Body of pancreas (tissue), 4 donors: Measurements from ENCODE around the gene FAM229A. TPM values are rescaled to one million over a fixed set of nuclear protein-coding genes. Genes with fewer than 3 reads are reported as not detected.

ENCODE experiments used
- ATAC-seq: fragments of 150-250 bp; one replicate; pipeline ENCODE4 v1.9.1; 2016
- DNase-seq, 4 donors: peaks; one replicate each; pipeline ENCODE4 v3.0.0-alpha.2; 2019
- H3K27ac ChIP-seq, 4 donors: fragments of 200-600 bp; sonication (generic); 1 replicate in 3 of 4; 2 replicates in 1 of 4; pipeline versions ENCODE4 v1.5.1 to v1.6.1; 2016 to 2019; ENCODE audit warnings: mild to moderate bottlenecking in 1 of 4, mixed read lengths in 1 of 4, moderate library complexity in 1 of 4
- H3K27me3 ChIP-seq, 2 donors: fragments of 200-600 bp; sonication (generic); one replicate each; pipeline ENCODE4 v1.6.0; 2016; ENCODE audit warnings: mild to moderate bottlenecking in 1 of 2
- H3K36me3 ChIP-seq, 2 donors: fragments of 200-600 bp; sonication (generic); replicated peaks in 1 of 2; 2 replicates each; pipeline ENCODE4 v1.5.1; 2016; ENCODE audit warnings: low read depth in 2 of 2; ENCODE audit not compliant: insufficient read depth in 1 of 2
- H3K4me1 ChIP-seq: fragments of 200-600 bp; sonication (generic); one replicate; pipeline ENCODE4 v1.6.0; 2016
- H3K4me3 ChIP-seq, 2 donors: fragments of 200-600 bp; sonication (generic); 1 replicate in 1 of 2; 2 replicates in 1 of 2; pipeline ENCODE4 v1.5.1; 2016 to 2019
- H3K9me3 ChIP-seq, 3 donors: fragments of 200-600 bp; sonication (generic); 1 replicate in 2 of 3; 2 replicates in 1 of 3; pipeline ENCODE4 v1.5.1; 2016
- POLR2A ChIP-seq, 3 donors: fragments of 450-650 bp; IDR thresholded peaks; one replicate each; pipeline ENCODE4 v1.6.1; 2016; ENCODE audit warnings: antibody characterized with exemption in 3 of 3, mild to moderate bottlenecking in 2 of 3
- WGBS, 2 donors: methylation state at CpG; one replicate each; pipeline ENCODE4 v1.1.5; 2017; 5-methylcytosine and 5-hydroxymethylcytosine counted together
- intact Hi-C: fragments of 100-400 bp; cut with DNase I; formaldehyde crosslinking; loops from one replicate; pipeline ENCODE4 v1.15.1; 2023
- total RNA-seq, 2 donors: library from RNA; depleted of rRNA; stranded (reverse); fragments of >200 nt; gene quantifications; one replicate each; pipeline ENCODE4 v1.1.0, GENCODE V29; 2016
- TF ChIP-seq, protein P1 (sequence below), 7 experiments: fragments of 450-650 bp in 4 of 7; fragments of 200-600 bp in 3 of 7; sonication (generic) in 3 of 7; IDR thresholded peaks; one replicate each; pipeline ENCODE4 v1.5.1; 2016 to 2019; ENCODE audit warnings: antibody characterized with exemption in 7 of 7

Gene FAM229A
- total RNA-seq, 2 donors from 2014 or later: 3.6 to 15.6 TPM

DNA sequence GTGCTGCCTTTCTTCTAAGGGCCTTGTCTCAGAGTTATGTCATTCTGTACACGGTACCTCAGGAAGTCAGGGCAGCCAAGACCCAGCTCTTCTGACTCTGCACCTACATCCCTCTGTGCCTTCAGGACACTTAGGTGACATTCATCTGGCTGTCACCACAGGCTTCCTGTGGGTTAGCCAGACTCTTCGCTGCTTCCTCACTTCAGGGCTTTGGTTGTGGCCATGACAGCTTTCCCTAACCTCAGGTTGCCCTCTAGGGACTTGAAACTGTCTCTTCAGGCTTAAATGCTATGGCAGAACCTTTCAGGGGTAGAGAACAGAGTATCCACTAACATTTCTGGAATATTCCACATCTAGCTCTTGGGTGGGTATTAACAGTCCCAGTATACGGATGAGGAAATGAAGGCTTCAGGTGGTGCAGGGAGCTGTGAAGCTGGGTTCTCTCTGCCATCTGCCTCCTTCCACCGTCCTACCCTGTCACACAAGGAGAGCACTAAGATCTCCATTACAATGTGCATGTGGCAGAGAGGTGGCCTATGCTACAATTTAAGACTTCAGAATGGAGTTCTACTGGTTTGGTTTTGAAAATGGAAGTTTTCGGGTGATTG, 10.0 kb upstream of the FAM229A start:
- Histone ChIP-seq H3K36me3 (peaks cover 4 to 49% of the 10 kb centered on the region in 2 donors), H3K4me3 (no peak overlapping the region), H3K27ac (no peak overlapping the region), H3K4me1 (no peaks in the 10 kb centered on the region), H3K27me3 (no peaks in the 10 kb centered on the region), H3K9me3 (no peaks in the 10 kb centered on the region)
- WGBS, 2 donors: 82 to 92% methylated on average over 5 of the region's 5 CpGs
- intact Hi-C loops: no loop called here
- TF ChIP-seq POLR2A (IDR thresholded peaks at IDR 0.05): no peak
- TF ChIP-seq, protein P1, sequence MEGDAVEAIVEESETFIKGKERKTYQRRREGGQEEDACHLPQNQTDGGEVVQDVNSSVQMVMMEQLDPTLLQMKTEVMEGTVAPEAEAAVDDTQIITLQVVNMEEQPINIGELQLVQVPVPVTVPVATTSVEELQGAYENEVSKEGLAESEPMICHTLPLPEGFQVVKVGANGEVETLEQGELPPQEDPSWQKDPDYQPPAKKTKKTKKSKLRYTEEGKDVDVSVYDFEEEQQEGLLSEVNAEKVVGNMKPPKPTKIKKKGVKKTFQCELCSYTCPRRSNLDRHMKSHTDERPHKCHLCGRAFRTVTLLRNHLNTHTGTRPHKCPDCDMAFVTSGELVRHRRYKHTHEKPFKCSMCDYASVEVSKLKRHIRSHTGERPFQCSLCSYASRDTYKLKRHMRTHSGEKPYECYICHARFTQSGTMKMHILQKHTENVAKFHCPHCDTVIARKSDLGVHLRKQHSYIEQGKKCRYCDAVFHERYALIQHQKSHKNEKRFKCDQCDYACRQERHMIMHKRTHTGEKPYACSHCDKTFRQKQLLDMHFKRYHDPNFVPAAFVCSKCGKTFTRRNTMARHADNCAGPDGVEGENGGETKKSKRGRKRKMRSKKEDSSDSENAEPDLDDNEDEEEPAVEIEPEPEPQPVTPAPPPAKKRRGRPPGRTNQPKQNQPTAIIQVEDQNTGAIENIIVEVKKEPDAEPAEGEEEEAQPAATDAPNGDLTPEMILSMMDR (IDR thresholded peaks at IDR 0.05): no peak
- no peak for DNase-seq
- no peak for ATAC-seq

DNA sequence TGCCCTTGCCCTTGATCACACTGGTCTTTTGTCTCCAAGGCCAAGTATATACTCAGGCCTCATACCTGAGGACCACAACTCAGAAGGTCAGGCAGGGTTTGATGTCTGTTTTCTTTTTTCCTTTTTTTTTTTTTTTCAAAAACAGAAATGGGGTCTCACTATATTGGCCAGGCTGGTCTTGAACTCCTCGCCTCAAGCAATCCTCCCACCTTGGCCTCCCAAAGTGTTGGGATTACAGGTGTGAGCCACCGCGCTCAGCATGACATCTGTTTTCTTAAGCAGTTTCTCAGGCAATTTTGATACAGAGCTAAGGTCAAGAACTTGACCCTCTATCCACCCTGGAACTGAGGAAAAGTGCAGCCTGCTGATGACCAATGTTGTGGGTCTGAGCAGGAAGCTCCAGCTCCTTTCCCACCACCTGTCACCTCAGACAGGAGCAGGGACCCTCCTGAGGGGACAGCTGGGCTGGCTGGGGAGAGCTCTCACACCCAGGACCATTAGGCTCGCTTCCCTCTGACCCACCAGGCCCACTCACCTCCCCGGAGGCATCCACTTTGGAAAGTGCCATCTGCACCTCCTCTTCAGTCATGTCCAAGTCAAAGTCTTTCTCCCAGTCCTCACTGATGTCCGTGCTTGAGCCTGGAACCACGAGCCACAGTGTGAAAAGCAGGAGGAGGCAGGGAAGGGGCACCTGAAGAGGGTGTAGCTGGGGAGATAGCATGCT, 5.8 kb upstream of the FAM229A start:
- Histone ChIP-seq H3K36me3 (peaks cover 4 to 33% of the 10 kb centered on the region in 2 donors), H3K9me3 (no peaks in the 10 kb centered on the region), H3K4me1 (no peaks in the 10 kb centered on the region), H3K27me3 (no peaks in the 10 kb centered on the region), H3K4me3 (no peak overlapping the region), H3K27ac (no peak overlapping the region)
- TF ChIP-seq, protein P1 (IDR thresholded peaks at IDR 0.05): no peak
- no peak for TF ChIP-seq POLR2A (IDR thresholded peaks at IDR 0.05)
- 94 to 100% methylated on average over 7 of the region's 7 CpGs for WGBS, 2 donors
- intact Hi-C loops: no loop called here
- DNase-seq: no peak
- ATAC-seq: no peak

- Histone ChIP-seq H3K9me3 (no peaks in the 10 kb centered on the region), H3K27ac (no peak overlapping the region), H3K27me3 (no peaks in the 10 kb centered on the region), H3K36me3 (peaks cover 0 to 23% of the 10 kb centered on the region in 2 donors), H3K4me3 (no peak overlapping the region), H3K4me1 (peaks cover 16% of the 10 kb centered on the region)
- DNase-seq: no peak
- ATAC-seq: no peak
- WGBS, 2 donors: 77 to 83% methylated on average over 2 to 6 of the region's 6 CpGs
- no peak for TF ChIP-seq POLR2A (IDR thresholded peaks at IDR 0.05)
- TF ChIP-seq, protein P1 (IDR thresholded peaks at IDR 0.05): no peak
- intact Hi-C loops: no loop called here
Measured at GRCh38 chr1:32365445-32365844, 3.2 kb upstream of the FAM229A start.

DNA sequence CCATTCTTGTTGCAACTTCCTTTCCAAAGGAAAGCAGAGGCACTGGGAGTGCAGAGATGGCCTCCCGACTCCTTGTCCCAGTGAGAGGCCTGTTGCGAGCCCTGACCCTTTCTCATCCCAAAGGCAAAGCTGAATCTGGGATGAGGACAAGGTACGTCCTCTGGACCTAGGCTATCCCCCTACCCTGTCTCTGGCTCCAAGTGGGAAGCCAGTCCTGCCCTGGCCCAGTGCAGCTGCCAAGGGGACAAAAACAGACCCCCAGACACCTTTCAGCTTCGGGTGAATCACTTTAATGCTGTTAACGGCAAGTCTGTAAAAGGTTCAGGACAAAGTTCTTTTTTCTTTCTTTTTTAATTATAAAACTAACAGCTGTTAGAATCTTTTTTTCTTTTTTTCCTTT, 2.6 kb upstream of the FAM229A start:
- DNase-seq: no peak
- H3K27ac ChIP-seq: no peak overlapping the region
- peaks cover 16% of the 10 kb centered on the region for H3K4me1 ChIP-seq
- no peak for ATAC-seq
- H3K9me3 ChIP-seq: no peaks in the 10 kb centered on the region
- WGBS, 2 donors: 84 to 86% methylated on average over 5 of the region's 5 CpGs
- peaks cover 0 to 22% of the 10 kb centered on the region in 2 donors for H3K36me3 ChIP-seq
- TF ChIP-seq POLR2A (IDR thresholded peaks at IDR 0.05): no peak
- TF ChIP-seq, protein P1 (IDR thresholded peaks at IDR 0.05): no peak
- no peaks in the 10 kb centered on the region for H3K27me3 ChIP-seq
- no peak overlapping the region for H3K4me3 ChIP-seq
- intact Hi-C loops: no loop called here
